Measurements from ENCODE around the gene IGLL5.

Gene IGLL5

DNA sequence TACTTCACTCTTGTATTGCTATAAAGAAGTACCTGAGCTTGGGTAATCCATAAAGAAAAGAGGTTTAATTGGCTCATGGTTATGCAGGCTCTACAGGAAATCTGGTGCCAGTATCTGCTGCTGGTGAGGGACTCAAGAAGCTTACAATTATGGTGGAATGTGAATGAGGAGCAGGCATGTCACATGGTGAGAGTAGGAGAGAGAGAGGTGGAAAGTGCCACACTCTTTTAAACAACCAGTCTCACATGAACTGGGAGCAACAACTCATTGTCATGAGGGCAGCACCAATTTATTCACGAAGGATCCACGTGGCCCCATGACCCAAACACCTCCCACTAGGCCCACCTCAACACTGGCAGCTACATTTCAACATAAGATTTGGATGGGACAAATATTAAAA is 24.6 kb upstream of the IGLL5 start:
- DNase-seq (ENCODE audit: low spot score), result no peak

DNA sequence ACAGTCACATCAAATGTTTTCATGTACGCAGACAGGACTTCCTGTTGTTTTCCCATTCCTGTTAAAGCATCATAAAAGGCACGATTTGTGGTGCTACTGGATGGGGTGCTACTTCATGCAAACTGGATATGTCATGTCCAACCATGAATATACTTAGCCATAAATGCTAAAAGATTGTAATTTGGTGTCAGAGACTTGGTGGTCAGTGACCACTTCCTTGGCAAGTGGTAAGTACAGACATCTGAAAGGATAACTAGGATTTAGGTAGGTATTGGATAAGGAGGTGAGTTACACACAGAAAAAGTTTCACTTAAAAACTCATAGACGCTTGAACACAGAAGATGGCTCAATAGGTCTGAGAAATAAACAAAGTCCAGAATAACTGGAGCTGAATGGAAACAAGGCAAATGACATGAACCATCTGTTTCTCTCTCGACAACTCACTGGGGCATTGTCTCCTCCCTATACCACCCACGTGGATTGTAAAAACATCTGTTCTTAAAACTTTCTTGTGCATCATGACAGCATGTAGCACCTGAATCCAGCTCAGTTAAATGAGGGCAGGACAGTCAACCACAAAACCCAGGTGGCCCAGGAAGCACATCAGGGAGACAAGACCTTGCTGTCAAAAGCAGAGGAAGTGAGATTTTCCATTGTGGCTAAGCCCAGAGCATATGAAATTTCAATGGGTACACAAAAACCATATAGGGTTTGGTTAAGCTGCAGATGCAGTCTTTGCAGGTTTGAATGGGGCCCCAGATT is 22.1 kb upstream of the IGLL5 start:
- DNase-seq (ENCODE audit: low spot score), result no peak

DNA sequence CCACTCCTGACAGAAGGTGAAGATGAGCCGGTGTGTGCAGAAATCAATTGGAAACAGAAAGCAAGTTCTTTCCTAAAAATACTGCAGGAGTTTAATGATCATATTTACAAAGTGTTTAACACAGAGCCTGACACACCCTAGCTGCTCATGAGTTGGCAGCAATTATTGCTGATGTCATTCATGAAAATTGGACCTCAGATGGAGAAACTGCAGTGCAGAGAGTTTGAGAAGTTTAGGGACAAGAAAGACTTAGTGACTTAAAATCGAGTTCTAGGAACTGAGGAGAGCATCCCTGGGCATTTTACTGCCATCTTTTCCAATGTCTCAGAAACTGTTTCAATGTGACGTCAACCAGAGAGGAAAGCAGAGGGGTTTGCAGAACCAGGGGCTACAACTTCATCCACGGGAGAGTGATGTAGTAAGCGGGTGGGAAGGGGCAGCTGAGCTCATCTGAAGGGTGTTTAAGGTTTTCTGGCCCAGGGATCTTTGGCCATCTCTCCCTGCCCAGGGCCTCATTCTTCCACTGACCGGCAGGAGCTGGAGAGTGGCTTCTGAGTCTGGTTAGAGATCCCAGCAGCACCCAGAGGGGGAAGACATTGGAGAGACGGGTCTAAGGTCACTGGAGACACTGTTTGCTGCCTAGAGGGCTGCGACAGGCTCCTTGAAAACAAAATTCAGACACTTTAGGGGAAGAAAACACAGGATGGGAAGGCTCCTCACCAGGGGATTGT is 21.1 kb upstream of the IGLL5 start:
- DNase-seq (ENCODE audit: low spot score), result no peak

DNA sequence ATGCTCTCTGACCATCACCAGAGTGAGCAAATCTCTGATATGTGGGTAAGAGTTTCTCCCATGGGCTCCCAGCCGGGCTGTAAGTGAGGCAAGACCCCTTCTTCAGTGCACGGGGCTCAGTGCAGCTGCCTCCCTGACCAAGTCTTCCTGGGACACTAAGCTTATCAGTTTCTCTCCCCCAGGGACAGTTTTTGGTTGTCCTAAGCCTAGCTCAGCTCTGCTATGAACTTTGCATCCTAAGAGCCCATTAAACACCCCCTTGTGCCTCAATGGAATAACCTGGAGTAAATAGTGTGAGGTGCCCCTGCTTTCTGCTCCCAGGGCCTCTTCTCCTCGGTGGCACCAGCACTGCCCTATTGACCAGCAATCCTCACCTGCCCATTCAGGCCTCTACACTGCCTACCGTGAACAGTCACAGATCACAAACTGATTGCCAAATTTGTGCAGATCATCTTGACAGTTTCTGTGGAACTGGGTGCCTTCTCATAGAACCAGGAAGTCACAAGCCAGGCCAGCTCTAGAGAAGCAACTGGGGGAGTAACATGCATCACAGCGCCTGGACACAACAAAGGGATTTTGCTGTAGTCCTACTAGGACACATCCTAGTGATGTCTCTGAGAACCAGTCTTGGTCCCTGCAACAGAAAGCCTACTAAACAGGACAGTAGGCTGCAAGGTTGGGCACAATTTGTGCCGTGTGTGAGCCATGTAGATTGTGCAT is 19.5 kb upstream of the IGLL5 start:
- no peak for DNase-seq (ENCODE audit: low spot score)

DNA sequence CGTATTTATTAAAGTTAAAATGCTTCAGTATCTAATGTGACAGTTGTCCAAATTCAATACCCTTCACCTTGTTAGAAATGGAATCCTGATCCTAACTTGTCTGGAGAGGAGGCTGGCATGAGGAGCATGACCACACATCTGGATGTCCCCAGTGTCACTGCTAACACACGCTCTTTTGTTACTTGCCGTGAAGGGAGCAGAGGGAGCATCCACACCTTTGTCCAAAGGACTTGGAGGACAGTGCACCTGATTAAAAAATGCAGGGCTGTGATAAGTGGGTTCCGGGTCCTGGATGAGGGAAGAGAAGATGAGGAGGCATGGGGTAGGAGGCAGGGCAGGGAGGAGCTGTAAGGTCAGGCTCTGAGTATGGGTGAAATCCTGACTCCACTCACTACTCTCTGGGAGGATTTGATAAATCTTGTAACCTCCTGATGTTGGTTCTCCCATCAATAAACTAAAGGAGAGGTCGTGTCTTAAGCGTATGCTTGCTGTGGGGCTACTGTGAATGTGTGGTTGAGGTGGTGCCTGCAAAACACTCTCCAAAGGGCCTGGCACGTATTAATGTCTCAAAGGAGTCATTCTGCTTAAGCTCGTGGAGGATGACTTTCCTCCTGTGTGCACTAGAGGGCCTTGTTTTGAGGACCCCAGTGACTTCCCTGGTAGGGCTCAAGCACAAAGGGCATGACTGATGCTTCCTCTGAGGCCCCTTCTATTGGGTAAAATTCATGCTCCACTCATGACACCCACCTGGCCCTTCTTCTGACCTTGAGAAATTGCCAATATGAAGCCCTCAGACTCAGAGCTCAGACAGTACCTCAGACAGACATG is 16.8 kb upstream of the IGLL5 start:
- no peak for DNase-seq (ENCODE audit: low spot score)

DNA sequence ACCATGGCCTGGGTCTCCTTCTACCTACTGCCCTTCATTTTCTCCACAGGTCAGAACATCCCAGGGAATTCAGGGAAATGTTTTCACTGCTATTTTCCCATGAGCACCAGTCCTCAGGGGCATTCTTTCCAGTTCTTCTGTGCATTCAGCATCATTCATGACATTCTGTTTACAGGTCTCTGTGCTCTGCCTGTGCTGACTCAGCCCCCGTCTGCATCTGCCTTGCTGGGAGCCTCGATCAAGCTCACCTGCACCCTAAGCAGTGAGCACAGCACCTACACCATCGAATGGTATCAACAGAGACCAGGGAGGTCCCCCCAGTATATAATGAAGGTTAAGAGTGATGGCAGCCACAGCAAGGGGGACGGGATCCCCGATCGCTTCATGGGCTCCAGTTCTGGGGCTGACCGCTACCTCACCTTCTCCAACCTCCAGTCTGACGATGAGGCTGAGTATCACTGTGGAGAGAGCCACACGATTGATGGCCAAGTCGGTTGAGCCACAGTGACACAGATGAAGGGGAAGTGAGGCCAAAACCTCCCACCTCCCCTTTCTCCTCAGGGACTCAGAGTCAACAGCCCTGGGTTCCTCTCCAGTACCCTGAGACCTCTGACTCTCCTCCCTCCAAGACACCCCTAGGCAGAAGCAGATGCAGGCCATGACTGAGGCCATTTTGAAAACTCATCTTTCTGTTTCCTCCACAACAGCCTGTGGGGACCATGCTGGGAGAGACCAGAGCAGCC is 15.9 kb upstream of the IGLL5 start:
- DNase-seq (ENCODE audit: low spot score), result no peak

DNA sequence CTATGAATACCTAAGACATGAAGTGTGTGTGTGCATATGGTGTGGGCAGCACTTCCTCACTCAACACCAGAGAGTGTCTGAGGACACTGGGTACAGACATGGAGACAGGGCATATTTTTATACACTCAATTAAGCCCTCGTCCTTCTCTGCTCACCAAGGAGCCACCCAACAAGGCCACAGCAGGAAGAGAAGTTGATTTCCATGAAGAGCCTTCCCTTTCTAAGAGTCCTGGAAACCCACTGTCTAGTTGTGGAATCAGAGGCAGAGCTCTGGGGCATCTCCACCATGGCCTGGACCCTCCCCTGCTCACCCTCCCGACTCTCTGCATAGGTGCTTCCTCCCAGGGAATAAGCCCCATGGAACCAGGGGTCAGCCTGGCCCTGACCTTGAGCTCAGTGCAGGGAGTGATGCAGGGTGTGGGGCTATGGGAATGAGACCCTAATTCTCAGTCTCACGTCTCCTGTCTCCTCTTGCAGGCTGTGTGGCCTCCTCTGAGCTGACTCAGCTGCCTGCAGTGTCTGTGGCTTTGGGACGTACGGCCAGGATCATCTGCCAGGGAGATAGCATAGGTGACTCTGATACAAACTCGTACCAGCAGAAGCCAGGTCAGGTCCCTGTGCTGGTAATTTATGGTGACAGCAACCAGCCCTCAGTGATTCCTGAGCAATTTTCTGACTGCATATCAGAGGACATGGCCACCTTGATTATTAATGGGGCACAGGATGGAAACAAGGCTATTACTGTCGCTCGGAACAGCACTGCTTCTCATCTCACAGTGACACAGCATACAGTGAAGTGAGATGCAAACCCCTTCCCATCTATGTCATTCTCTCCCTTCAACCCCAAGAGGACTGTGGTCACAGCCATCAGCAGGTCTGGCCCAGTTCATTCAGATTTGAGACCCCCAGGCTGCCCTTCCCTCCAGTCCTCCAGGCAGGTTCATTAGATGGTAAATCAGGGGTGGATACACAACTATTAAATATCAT is 14.6 kb upstream of the IGLL5 start:
- DNase-seq (ENCODE audit: low spot score), result no peak

DNA sequence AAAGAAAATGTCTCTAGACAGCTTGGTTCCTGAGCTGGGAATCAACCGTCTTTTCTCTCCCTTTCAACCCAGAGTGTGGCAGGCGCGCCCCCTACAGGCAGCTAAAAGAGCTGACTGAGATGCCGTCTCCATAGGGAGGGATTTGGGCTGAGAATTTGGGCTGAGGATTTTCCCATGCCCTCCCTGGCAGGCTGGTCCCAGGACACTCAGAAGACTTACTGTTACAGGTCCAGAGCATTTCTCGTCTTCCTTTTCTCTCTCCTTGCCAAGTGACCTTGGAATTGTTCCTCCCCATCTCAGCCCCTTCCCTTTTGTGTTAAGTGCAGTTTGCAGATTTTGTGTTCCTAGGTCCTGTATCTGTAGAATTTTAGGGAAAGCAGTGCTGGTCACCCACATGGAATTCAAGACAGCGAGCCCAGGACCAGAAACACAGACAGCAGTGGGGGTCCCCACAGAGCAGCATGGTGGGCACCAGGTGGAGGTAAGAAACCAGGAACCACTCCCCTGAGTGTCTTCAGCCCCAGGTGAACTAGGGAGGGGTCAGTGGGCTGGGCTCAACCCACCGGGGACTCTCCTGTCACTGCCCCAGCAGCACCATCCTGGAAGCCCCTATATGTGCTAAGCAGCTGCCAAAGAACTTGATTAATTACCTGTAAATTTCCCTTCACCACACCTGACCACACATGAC is 9.9 kb upstream of the IGLL5 start:
- peak; percentile 32 for DNase-seq (ENCODE audit: low spot score)

DNA sequence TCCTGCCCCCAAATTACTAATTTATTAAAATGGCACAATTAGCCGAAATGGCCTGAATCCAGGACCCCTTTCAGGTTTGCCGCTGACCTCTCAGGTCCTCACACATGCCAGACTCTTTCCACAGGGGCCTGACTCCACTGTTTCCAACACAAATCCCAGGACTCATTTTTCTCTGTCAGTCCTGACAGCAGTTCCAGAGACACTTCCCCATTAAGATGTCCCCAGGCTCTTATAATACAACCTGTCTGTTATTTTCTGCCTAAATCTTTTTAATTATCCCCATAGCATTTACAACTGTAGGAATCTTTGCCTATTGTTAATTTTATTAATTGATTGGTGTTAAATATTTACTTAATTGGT is 9.4 kb upstream of the IGLL5 start:
- no peak for DNase-seq (ENCODE audit: low spot score)

DNA sequence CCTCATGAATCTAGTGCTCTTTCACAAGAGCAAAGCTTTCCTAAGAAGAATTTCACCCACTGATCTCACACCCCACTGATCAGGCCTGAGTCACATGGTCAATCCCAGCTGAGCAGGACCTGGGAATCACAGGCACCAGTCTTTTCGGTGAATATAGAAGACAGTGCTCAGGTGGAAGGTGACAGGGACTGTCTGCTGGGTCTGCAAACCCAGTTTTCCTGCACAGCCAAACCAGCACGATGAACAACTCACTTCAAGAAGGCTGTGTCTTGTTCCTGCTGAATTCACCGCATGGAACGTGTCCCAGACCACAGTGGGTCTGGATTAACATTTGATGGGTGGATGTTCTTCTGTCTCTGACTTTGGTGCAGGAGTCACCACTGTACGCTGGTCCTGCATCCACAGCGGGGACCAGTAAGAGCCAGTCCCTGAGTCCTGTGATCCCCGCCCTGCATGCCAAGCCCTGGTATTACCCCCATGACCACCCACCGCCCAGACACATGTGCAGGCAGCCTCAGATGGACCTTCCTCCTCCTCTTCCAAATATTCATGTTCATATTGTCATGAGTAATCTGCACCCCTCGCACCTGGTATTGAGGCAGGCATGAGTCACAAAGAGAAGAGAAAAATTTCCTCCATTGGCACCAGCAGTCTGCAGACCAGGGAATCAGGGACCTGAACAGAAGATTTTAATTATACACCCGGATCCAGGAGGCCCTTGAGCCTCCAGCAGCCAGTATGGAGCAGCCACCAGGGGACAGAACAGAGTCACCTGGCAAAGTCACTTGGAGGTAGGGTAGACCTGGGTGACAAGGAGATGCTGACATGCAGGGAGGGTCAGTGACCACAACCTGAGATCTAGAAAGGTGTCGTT is 8.6 kb upstream of the IGLL5 start:
- no peak for DNase-seq (ENCODE audit: low spot score)

DNA sequence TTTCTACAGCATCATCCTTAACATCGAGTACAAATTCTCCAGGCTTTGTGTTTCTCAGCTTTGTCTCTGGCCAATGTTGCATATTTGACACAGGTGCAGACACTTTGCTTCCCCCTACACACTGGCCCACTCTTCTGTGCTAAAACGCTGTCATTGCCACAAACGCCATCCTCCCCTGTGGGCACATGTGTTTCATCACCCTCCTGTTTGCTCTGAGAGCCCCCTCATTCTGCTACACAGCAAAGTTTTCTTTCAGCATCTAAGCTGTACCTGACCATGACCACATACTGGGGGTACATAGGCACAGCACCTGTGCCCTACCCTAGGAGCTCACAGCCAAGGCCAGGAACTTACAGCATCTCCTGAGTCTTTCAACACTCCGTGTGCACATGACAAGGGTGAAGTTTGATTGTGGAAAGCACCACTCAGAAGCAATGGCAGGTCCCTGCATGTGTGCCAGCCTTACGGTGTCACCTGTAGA is 7.9 kb upstream of the IGLL5 start:
- no peak for DNase-seq (ENCODE audit: low spot score)

DNA sequence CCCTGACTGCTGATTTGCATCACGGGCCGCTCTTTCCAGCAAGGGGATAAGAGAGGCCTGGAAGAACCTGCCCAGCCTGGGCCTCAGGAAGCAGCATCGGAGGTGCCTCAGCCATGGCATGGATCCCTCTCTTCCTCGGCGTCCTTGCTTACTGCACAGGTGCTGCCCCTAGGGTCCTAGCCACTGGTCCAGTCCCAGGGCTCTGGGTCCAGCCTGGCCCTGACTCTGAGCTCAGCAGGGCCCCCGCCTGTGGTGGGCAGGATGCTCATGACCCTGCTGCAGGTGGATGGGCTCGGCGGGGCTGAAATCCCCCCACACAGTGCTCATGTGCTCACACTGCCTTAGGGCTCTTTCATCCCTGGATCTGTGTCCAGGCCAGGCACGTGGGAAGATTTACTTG is 7.0 kb upstream of the IGLL5 start:
- DNase-seq (ENCODE audit: low spot score), result no peak

DNA sequence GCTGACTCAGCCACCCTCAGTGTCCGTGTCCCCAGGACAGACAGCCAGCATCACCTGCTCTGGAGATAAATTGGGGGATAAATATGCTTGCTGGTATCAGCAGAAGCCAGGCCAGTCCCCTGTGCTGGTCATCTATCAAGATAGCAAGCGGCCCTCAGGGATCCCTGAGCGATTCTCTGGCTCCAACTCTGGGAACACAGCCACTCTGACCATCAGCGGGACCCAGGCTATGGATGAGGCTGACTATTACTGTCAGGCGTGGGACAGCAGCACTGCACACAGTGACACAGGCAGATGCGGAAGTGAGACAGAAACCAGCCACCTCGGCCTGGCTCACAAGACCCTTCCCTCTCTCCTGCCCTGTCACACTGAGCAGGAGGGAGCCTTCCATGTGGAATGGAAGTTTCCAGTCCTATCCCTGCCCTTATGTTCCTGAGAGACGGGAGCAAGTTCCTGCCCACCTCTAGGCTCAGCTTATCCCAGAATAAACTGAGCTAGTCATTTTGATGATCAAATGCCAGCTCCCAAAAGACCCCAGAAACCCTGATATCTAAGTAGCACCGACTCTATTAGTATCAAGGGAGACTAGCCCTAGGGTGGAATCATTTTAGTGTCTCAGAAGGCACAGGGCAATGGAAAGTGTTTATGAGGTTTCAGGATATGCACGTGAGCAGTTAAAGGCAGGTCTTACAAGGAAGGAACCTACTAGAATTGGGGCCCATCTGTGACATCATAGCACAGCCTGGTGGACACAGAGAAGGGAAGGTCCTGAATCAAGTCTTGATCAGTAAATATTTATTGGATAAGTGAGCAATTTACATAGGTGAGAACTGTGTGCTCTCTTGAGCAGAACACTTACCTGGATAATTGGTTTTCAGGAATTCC is 6.3 kb upstream of the IGLL5 start:
- no peak for DNase-seq (ENCODE audit: low spot score)

DNA sequence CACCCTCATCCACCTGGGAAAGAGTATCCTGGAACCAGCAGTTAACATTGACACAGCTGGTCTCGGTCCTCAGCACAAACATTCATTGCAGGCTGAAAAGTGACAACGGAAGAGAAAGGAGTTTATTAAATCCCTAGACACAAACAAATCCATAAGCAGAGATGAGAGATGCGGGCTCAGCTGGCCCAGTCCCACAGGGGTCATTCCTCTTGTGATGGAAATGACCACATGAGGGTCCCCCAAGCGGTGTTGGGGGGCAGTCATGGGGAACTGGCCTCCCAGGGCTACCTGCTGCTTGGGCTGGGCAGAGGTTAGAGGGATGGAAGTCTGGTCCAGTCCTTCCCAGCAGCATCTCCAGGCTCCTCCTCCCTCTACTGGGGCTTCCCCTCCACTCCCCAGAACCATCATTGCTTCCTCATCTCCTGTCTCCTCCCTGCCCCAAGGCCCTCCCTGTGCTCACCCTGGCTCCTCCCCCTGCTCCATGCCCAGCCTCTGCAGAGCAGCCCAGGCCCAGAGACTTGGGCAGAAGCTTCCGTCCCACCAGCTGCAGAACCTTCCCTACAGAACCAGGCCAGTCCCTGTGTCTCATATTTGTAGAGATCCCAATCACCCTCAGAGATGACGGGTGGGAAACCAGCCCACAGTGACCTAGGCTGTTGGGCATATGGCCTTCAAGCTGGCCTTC is 5.4 kb upstream of the IGLL5 start:
- DNase-seq (ENCODE audit: low spot score), result no peak

DNA sequence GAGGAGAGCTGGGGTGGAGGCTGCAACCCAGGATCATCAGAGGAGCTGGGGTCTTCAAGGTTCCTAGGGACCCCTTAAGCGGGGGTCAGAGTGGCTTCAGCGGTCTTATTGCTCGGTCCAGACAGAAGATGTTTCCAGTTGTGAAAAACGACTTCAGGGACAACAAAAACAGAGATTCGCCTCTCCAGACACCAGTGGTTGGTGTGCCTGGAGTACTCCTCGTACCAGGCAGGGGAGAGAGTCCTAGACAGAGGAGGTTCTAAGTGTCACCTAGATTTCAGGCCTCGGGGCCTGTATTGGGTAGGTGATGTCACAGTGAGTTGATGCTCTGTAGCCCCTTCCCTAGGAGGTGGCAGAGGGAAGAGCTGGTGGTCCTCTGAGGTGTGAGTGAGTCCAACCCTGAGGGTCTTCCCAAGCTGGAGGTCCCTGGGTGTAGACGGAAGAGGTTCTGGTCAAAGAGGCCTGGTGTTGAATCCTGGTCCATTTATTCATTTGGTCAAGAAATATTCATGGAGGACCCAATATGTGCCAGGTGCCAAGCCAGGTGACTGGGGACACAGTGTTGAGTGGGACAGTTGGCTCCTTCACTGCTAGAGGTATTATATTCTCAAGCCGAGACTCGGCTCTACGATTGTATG is 4.4 kb upstream of the IGLL5 start:
- DNase-seq (ENCODE audit: low spot score), result no peak

All from SW480 (cell line).